GM23248 (cell line): ENCODE data around the gene ACSS1.

Experiments used
- EZH2 ChIP-seq: fragments of 200-600 bp; sonication (generic); IDR thresholded peaks from 2 replicates; pipeline ENCODE4 v1.6.1; 2018; ENCODE audit warnings: antibody characterized with exemption, mild to moderate bottlenecking; ENCODE audit not compliant: insufficient read depth, poor library complexity, severe bottlenecking
- EZH2phosphoT487 ChIP-seq: fragments of 200-600 bp; sonication (generic); IDR thresholded peaks from 2 replicates; pipeline ENCODE4 v1.6.1; 2018; ENCODE audit warnings: antibody characterized with exemption, moderate library complexity, mild to moderate bottlenecking, low read depth; ENCODE audit not compliant: insufficient read depth

DNA sequence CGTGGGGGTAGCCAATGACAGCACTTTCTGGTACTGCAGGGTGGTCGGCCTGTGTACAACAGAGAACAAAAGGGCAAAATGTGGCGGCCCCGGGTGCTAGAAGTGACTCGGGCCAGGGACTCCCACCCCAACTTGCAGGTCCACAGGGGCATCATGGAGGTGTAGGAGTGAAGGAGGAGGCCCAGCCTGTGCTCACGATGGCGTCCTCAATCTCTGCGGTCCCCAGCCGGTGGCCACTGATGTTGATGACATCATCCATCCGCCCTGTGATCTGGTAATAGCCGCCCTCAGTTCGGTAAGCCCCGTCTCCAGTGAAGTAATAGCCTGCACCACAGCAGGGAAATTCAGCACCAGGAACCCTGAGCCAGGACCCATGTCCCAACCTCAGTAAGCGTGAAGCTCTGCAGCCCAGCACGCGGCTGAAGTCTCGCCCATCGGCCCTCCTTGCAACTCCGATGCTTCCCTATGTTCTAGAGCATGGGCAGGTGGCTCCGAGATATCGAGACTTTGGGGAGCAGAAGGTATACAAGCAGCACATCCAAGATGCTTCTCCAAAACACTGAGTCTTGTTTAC, 45.2 kb downstream of the ACSS1 start:
- TF ChIP-seq EZH2 (no peak), EZH2phosphoT487 (no peak)
